ENCODE data around the gene PRKN. TPM values are rescaled to one million over a fixed set of nuclear protein-coding genes. Genes with fewer than 3 reads are reported as not detected.

The PRKN gene
- total RNA-seq, 1 donor from 2014 or later = 9.3 TPM

DNA sequence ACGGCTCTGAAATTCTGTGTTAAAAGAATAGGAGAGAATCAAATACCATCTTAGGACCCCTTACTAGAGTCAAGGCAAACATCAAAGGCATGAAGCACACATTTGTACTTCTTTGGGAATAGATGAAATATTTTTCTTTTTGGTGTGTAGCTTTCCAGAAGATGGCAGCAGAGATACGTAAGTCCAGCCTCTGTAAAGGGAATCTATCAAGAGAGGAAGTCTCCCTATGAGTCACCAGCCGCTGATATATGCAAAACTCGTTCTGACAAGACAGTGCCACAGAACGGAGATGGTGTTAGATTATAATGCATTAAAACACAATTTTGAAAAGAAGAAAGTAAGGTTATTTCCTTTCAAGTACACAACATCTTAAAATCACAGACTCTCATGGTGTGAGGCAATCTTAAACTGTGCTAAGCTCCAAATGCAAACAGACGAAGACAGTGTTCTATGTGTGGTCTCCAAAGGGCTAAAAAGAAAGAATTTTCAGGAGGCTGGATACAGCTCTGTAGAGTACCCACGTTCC lies 1333.7 kb downstream of the PRKN start:
- peak; percentile 76 for DNase-seq (ENCODE audit: low spot score)

DNA sequence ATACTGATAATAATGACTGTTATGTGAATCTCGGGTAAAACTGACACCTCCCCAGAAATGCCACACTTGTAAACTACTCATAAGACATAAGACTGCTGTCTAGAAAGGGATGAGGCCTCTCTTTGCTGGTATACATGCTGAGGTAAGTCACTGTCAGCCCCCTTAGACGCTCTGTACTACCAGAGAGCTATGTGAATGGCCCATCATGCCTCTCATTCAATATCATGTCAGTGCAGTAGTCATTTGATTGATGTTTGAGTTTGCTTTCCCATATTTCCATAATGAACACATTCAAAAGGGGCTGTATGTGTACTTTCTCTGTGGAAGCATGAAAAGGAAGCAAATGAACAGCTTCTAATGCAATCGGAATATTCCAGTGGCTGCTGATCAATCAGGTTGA lies 1334.3 kb downstream of the PRKN start:
- DNase-seq (ENCODE audit: low spot score) = no peak

DNA sequence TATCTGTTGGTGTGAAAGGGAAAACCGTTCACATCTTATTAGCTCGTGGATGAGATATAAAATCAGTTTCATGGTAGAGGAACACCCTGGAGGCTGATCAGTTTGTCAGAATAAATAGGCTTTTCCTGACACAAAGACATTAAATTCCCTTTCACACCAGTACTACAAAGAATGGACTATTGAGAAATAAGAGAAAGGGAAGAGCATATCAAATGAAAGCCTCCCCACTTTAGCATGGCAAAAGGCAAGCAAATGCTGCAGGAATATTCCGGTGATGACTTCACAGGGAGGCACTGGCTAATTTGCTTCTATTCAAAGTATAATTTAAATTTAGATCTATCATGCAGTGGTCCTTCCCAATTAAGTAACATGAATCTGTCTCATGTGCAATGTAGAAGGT lies 1337.8 kb downstream of the PRKN start:
- DNase-seq (ENCODE audit: low spot score) = no peak

GRCh38 chr6:161383951-161384350 lies 1343.6 kb downstream of the PRKN start:
- DNase-seq (ENCODE audit: low spot score) = no peak

- no peak for DNase-seq (ENCODE audit: low spot score)
Observed at GRCh38 chr6:161379834-161380582, 1347.6 kb downstream of the PRKN start.

GRCh38 chr6:161378115-161378514 lies 1349.5 kb downstream of the PRKN start:
- DNase-seq (ENCODE audit: low spot score) = no peak

- DNase-seq (ENCODE audit: low spot score) = no peak
Observed at GRCh38 chr6:161377116-161377515, 1350.5 kb downstream of the PRKN start.

GRCh38 chr6:161376367-161376766 lies 1351.2 kb downstream of the PRKN start:
- DNase-seq (ENCODE audit: low spot score) = no peak

GRCh38 chr6:161374971-161375873 lies 1352.3 kb downstream of the PRKN start:
- peak; percentile 83 for DNase-seq (ENCODE audit: low spot score)

GRCh38 chr6:161373905-161374451 lies 1353.6 kb downstream of the PRKN start:
- DNase-seq (ENCODE audit: low spot score) = peak; percentile 67

- no peak for DNase-seq (ENCODE audit: low spot score)
Observed at GRCh38 chr6:161372422-161372793, 1355.2 kb downstream of the PRKN start.

GRCh38 chr6:161370880-161371279 lies 1356.7 kb downstream of the PRKN start:
- DNase-seq (ENCODE audit: low spot score) = peak; percentile 54

DNA sequence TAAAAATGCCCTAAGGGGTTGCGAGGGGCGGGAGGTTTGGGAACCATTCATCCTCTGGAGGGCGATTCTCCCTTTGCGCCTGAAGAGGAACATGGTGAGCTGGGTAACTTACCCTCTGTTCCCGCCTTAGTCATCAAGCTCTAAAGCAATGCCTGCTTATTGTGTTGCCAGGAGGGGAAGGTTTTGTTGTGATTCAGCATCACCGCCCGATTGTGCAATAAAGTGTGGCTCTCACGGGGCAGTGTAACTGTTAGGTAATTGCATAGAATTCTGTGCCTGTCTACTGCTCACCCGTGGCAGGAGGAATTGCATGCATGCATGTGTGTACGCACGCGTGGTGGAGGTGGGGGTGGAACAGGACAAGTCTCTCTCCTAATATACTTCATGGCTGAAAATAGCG lies 1358.2 kb downstream of the PRKN start:
- DNase-seq (ENCODE audit: low spot score) = no peak

GRCh38 chr6:161368514-161368913 lies 1359.1 kb downstream of the PRKN start:
- no peak for DNase-seq (ENCODE audit: low spot score)

DNA sequence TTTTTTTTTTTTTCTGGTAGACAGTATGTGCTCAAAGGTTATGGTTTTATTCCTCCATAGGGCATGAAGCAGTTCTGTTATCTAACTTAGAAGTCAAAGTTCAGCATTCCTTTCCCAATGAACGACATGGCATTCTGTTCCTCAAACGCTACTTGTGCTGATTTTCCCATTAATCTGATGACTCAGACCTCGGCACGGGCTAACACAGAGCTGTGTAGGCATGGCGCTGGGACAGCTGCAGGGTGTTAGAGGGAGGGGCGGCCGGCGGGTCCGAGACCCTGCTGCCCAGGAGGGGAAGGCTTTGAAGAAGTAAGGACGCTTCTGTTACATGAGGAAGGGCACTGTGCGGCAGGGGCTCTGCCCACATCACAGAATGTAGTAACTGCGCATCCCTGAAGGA lies 1360.1 kb downstream of the PRKN start:
- no peak for DNase-seq (ENCODE audit: low spot score)

GRCh38 chr6:161366301-161366923 lies 1361.2 kb downstream of the PRKN start:
- no peak for DNase-seq (ENCODE audit: low spot score)

- DNase-seq (ENCODE audit: low spot score) = no peak
Observed at GRCh38 chr6:161365633-161366032, 1361.9 kb downstream of the PRKN start.

- DNase-seq (ENCODE audit: low spot score) = no peak
Observed at GRCh38 chr6:161363286-161363685, 1364.3 kb downstream of the PRKN start.

DNA sequence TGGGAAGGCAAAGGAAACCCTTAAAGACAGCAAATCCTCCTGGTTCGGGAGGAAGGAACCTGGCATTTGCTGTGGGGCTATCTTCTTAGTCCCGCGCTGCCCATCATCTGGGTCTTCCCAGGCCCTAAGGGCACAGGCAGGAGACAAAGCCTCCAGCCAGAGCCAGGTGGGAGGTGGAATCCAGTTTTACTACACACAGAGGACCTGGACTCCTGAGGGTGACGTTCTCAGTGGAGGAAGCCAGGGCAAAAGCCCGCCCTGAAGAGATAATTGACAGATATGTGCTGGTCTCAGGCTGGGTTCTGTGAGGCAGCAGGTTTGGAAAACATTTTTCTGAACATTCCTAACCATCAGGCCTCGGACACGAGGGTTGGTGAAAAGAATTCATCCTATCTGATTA lies 1365.3 kb downstream of the PRKN start:
- no peak for DNase-seq (ENCODE audit: low spot score)

- no peak for DNase-seq (ENCODE audit: low spot score)
Observed at GRCh38 chr6:161361529-161361928, 1366.0 kb downstream of the PRKN start.

DNA sequence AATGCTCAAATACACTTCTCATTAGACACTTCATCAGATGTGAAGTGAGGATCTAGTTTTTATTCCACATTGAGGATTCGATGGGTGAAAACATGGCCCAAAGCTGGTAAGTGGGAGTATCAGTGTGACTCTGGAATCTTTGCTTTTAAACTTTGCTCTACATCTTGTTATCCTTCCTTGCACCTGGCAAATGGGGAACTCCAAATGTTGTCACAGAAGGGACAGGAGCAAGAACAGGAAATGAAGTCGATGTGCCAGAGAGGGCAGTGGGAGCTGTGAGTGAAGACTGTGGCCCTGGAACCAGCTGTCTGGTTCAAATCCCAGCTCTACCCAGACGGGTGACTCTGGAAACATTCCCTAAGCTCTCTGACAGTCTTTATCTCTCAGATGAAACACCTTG lies 1367.0 kb downstream of the PRKN start:
- no peak for DNase-seq (ENCODE audit: low spot score)

GRCh38 chr6:161359618-161359945 lies 1368.0 kb downstream of the PRKN start:
- DNase-seq (ENCODE audit: low spot score) = no peak

Data from mucosa of gallbladder (tissue), 1 donor.